Measurements from ENCODE around the gene NRGN.

DNA sequence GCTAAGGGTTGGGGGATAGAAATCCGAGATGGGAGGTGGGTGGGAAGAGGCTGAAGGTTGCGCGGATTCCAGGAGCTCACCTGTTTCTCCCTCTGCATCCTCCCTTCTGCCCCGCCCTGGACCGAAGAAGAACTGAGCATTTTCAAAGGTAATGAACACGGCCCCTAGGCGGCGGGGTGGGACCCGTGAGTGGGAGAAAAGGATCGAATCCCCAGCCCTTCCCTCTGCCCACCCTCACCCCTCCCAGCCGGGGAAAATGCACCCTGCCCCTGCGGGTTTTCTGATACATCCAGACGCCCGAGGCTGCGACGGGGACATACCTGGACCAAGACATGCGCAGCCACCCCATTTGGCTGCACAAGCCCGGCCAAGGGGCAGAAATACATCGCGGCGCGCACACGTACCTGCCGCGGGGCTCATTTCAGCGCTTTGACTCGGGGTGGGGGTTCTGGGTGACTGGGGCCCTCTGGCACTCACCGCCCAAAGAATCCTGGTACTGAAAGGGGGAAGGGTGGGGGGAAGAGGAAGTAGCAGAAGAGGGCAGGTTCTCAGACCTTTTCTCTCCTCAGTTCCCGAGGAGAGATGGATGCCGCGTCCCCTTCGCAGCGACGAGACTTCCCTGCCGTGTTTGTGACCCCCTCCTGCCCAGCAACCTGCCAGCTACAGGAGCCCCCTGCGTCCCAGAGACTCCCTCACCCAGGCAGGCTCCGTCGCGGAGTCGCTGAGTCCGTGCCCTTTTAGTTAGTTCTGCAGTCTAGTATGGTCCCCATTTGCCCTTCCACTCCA, 6.3 kb downstream of the NRGN start:
- TF ChIP-seq, protein P1, sequence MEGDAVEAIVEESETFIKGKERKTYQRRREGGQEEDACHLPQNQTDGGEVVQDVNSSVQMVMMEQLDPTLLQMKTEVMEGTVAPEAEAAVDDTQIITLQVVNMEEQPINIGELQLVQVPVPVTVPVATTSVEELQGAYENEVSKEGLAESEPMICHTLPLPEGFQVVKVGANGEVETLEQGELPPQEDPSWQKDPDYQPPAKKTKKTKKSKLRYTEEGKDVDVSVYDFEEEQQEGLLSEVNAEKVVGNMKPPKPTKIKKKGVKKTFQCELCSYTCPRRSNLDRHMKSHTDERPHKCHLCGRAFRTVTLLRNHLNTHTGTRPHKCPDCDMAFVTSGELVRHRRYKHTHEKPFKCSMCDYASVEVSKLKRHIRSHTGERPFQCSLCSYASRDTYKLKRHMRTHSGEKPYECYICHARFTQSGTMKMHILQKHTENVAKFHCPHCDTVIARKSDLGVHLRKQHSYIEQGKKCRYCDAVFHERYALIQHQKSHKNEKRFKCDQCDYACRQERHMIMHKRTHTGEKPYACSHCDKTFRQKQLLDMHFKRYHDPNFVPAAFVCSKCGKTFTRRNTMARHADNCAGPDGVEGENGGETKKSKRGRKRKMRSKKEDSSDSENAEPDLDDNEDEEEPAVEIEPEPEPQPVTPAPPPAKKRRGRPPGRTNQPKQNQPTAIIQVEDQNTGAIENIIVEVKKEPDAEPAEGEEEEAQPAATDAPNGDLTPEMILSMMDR (IDR thresholded peaks at IDR 0.05; ENCODE audit: insufficient read depth, low read length) = no peak
- TF ChIP-seq POLR2AphosphoS5 (IDR thresholded peaks at IDR 0.05; ENCODE audit: low read depth) (no peak), SPI1 (IDR thresholded peaks at IDR 0.05; ENCODE audit: borderline replicate concordance, low read depth) (peak; percentile 21; the same call in 1 of the 2 replicates), GABPA (IDR thresholded peaks at IDR 0.05; ENCODE audit: low read depth) (no peak)
